ENCODE data around the gene DOCK2. TPM values are rescaled to one million over a fixed set of nuclear protein-coding genes. Genes with fewer than 3 reads are reported as not detected.

DOCK2 gene
- total and polyA plus RNA-seq, 2 of the 8 experiments (the other 6 are each of a cell fraction or from before 2014, with no cell fraction given), result 3.9 to 5.7 TPM

- TF ChIP-seq SP1 (IDR thresholded peaks at IDR 0.05; ENCODE audit: low read depth, low read length) (no peak), BCL11A (IDR thresholded peaks at IDR 0.05; ENCODE audit: low read depth in 2 of 2, low read length in 2 of 2) (no peak)
Measured at GRCh38 chr5:169706071-169706470, 69.0 kb downstream of the DOCK2 start (continued).
